Measurements from ENCODE around the gene HOXA2.

HOXA2 gene

DNA sequence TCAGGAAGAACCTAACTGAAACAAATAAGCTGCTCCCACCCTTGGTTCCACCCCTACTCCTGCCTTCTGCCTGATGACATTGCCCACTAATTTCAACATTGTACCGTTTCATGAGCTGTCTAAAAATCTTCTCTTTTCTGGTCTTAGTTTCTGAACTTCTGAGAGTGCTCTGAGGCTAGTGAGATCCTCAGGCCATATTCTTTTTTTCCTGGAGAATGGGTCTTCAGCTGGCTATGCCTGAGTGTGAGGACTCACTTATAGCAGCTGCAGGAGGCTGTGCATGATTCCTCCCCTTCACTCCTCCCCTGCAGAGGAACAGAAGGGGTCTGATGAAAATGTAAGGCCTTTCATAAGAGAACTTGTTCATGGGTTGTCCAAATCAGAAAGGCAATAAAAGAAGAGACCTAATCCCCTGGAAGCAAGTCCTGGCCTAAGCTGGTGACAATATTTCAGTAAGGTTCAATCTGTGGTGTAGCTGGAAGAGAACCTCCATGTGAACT is 17.0 kb upstream of the HOXA2 start:
- no peak overlapping the region for H3K4me3 ChIP-seq (ENCODE audit: control insufficient read depth, low read depth, low read length)
- DNase-seq (ENCODE audit: low read depth), result no peak
- TF ChIP-seq, protein P1, sequence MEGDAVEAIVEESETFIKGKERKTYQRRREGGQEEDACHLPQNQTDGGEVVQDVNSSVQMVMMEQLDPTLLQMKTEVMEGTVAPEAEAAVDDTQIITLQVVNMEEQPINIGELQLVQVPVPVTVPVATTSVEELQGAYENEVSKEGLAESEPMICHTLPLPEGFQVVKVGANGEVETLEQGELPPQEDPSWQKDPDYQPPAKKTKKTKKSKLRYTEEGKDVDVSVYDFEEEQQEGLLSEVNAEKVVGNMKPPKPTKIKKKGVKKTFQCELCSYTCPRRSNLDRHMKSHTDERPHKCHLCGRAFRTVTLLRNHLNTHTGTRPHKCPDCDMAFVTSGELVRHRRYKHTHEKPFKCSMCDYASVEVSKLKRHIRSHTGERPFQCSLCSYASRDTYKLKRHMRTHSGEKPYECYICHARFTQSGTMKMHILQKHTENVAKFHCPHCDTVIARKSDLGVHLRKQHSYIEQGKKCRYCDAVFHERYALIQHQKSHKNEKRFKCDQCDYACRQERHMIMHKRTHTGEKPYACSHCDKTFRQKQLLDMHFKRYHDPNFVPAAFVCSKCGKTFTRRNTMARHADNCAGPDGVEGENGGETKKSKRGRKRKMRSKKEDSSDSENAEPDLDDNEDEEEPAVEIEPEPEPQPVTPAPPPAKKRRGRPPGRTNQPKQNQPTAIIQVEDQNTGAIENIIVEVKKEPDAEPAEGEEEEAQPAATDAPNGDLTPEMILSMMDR (conservative IDR thresholded peaks at IDR 0.05; ENCODE audit: control insufficient read depth, insufficient read depth, low read depth, low read length), result no peak

DNA sequence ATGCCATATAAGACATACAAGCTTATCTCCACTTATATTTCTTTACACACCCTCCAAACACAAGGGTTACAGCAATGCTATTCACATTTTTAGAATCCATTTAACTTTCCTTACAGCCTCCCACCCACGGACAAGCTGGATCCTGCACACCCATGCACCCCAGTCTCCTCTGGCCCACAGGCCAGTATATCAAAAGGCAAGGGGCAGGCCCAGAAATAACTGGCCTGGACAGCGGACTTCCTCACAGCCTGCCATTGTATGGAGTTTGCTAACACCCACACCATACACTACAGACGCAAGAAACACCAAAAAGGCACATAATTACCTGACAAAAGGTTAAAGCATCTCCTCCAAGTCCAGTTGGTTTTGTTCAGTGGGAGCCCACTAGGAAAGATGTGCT is 16.1 kb upstream of the HOXA2 start:
- TF ChIP-seq, protein P1 (conservative IDR thresholded peaks at IDR 0.05; ENCODE audit: control insufficient read depth, insufficient read depth, low read depth, low read length), result no peak
- no peak overlapping the region for H3K4me3 ChIP-seq (ENCODE audit: control insufficient read depth, low read depth, low read length)
- no peak for DNase-seq (ENCODE audit: low read depth)

DNA sequence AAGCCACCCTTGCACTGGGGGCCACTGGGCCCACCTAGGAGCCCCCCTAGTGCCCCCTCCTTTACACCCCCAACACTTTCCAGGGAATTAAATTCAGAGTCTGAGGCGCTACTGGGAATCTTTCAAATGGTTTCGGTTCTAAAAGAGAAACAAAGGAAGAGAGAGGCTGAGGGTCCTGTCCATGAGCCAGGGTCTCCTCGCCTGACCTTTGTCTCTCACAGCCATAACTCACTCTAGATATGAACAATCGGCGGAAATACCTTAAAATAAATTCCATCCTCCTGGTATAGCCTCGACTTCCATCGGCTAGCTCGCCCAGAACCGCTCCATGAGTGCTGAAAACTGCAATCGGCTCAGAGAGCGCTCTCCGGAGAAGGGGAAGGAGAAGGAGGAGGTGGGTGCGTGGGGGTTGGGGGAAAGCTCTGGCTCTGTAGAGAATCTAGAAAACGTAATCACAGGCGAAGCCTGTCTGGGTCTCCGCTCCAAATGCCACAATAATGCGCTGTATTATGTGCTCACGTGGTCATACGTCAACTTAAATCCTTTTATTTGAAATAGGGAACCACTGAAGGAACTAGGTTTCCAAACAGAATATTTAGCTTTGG is 15.5 kb upstream of the HOXA2 start:
- TF ChIP-seq, protein P1 (conservative IDR thresholded peaks at IDR 0.05; ENCODE audit: control insufficient read depth, insufficient read depth, low read depth, low read length), result no peak
- peak; percentile 60 for DNase-seq (ENCODE audit: low read depth)
- H3K4me3 ChIP-seq (ENCODE audit: control insufficient read depth, low read depth, low read length), result peak overlapping the region; percentile 6

DNA sequence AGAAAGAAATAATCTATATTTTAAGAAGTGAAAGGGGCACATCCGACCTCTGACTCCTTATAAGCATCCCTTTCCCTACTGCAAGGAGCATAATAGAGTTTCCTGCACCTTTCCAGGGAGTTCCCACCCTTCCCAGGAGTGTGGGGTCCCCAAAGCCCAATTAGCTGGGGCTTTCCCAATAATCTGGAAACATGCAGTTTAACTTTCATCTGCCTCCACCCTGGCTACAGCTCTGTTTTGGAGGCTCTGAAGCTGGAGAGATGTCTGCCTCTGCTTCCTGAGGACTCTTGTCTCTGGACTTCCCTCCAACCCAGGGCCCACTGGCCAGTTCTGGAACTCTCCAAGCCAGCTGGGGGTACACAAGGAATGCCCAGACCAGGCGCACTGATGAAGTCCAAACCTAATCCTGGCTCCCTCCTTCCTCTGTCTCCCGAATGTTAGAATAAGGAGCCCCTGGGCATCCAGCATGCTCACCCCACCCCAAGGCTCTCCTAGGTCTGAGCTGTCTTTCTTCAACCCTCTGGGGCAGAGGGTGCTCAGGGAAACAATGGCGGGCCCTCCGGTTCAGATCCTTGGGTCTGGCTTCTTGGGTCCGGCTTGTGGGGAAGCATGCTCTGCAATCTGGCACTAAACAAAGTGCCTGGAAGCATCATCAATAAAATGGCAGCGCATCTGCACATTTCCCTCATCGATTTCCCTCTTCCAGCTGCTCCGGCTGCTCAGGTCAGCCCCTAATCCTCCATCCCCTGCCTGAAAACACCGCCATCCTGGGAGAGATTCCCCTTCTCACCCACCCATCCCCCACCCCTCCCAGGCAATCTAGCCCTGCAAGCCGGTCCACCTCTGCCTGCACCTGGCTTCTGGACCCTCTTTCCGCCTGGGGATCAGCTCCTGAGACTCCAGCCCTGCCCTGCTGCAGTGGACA is 14.7 kb upstream of the HOXA2 start:
- TF ChIP-seq, protein P1 (conservative IDR thresholded peaks at IDR 0.05; ENCODE audit: control insufficient read depth, insufficient read depth, low read depth, low read length), result no peak
- no peak for DNase-seq (ENCODE audit: low read depth)
- H3K4me3 ChIP-seq (ENCODE audit: control insufficient read depth, low read depth, low read length), result no peak overlapping the region

DNA sequence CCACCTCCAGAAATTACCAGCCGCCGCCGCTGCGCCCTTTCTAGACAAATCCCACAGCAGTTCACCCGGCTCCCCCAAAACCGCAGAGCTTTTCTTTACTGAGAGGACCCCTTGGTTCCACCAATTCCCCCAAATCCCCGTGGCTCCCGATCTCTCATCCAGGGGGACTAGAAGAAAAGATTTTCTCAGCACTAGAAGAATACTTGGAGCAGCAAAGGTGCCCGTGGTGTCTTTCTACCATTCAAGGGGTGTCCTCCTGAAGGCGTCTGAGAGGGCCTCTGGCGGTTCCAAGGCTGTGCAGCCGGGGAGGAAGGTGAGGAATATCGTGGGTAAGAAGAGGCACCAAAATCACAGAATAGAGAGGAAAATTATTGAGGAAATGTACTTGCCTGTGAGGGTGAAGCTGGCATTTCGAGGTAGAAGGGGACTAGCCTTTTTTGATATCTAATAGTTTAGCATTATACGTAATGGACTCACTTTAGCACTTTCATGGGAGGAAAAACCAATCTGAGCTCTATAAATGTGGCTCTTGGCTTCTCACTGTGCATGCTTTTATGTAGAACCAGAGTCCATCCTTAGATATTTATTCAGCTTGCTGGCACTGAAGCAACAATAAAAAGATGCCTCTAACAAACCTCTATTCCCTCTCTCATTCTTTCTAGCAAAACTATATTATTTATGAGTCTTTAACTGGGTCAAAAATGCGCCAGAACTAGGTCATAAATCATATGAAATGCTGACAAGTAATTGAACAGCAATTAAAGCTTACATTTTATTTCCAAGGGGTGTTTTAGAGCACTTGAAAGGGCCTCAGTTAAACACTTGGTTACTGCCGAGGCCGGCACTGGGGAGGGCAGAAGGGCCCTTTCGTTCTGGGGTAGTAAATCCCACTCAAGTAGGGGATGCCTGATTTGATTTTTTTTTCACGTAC is 13.8 kb upstream of the HOXA2 start:
- H3K4me3 ChIP-seq (ENCODE audit: control insufficient read depth, low read depth, low read length), result peak overlapping the region; percentile 46
- TF ChIP-seq, protein P1 (conservative IDR thresholded peaks at IDR 0.05; ENCODE audit: control insufficient read depth, insufficient read depth, low read depth, low read length), result no peak
- no peak for DNase-seq (ENCODE audit: low read depth)

Data from fibroblast of mammary gland (primary cell).